HG03457 (cell line): ENCODE measurements around the gene CASP8.
"Not testable (repeated sequence)": the region's sequence is repeated elsewhere in the genome, so short reads cannot be mapped to it uniquely, and the experiment has no call there.

Experiments used
- ATAC-seq: cut with Tn5 transposase; IDR thresholded peaks from one replicate; pipeline ENCODE4 v1.9.1; 2021; ENCODE audit warnings: moderate number of reproducible peaks; ENCODE audit not compliant: unreplicated experiment

Gene CASP8

GRCh38 chr2:201260302-201260800 lies at the start of gene CASP8:
Gene CASP8, plus strand, starts transcription at chr2:201260536. Its CDS starts 5,951 bp downstream, at chr2:201266487.
- no peak for ATAC-seq

GRCh38 chr2:201215963-201216362 lies 44.4 kb upstream of the CASP8 start:
- no peak for ATAC-seq

DNA sequence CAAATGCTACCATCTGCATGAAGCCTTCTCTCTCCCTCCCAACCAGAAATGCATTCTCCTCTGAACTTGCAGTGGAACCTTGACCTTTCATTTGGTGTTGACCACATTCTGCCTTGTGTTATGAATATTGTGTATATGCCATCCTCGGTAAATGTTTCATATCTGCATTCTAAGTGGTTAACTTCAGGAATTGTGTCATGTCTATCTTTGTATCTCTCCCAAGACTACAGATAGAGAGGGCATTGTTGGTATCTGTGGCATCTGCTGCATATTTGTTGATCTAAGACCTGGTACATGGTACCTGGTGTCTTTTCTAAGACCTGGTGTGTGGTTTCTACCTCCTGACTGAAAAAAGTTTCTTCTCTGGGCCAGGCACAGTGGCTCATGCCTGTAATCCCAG lies 43.4 kb upstream of the CASP8 start:
- no peak for ATAC-seq

DNA sequence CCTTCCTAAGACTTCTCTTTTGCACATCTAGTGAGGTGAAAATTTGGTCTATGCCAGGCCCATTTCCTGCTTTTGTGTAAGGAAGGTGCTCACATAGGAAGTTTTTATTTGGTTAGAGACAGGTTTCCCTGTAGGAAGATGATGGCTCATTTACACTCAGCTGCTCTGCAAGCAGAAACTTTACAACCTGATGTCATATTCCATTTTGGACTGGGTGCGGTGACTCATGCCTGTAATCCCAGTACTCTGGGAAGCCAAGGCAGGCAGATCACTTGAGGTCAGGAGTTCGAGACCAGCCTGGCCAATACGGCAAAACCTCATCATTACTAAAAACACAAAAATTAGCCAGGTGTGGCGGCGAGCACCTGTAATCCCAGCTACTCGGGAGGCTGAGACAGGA lies 41.6 kb upstream of the CASP8 start:
- ATAC-seq = no peak

DNA sequence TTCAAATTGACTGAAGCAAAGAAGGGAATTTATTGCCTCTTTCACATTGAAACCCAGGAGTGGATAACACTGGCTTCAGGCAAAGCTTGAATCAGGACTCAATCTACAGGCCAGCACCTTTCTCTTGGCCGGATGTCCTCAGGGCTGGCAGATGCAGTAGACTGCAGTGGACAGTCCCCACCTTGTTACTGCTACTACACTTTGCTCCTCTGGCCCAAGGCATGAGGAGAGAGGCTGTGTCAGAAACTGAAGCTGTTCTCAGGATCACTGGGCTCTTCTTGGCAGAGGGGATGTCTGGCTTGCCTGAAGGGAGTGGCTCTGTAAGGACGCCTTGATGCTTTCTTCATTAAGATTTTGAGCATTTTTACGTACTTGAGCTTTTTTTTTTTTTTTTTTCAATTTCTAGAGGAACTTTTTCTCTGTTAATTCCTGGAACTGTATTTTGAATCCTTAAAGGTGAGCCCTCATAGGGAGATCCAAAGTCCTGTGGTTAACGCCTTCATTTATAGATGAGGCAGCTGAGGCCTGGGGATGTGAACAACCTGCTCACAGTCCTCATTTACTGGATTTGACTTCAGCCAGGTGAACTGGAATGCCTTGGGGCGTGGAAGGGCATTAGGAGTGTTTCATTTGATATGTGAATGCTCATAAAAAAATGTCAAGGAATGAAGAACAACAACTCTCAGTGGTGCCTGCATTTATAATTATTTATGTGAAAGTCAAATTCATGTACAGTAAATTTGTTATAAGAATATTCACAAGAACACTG lies 40.8 kb upstream of the CASP8 start:
- no peak for ATAC-seq

GRCh38 chr2:201220102-201220570 lies 40.2 kb upstream of the CASP8 start:
- no peak for ATAC-seq

GRCh38 chr2:201223089-201224073 lies 37.0 kb upstream of the CASP8 start:
- peak; percentile 89 for ATAC-seq

GRCh38 chr2:201228271-201228911 lies 31.9 kb upstream of the CASP8 start:
- no peak for ATAC-seq

DNA sequence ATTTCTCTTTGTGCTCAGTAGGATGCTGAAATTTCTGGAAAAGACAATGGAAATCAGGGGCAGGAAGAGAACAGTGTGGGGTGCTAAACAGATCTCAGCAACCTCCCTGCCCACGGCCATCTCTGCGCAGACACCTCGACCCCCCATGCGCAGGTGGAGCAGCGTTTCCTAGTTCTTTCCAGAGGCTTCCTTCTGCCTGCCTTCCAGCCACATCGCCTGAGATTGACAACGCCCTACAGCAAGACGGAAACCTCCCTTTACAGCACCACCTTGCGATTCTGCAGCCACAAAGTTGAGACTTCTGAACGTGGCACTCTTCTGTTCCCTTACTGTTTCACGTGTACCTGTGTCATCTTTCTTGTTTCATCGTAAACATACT lies 31.4 kb upstream of the CASP8 start:
- ATAC-seq = no peak

DNA sequence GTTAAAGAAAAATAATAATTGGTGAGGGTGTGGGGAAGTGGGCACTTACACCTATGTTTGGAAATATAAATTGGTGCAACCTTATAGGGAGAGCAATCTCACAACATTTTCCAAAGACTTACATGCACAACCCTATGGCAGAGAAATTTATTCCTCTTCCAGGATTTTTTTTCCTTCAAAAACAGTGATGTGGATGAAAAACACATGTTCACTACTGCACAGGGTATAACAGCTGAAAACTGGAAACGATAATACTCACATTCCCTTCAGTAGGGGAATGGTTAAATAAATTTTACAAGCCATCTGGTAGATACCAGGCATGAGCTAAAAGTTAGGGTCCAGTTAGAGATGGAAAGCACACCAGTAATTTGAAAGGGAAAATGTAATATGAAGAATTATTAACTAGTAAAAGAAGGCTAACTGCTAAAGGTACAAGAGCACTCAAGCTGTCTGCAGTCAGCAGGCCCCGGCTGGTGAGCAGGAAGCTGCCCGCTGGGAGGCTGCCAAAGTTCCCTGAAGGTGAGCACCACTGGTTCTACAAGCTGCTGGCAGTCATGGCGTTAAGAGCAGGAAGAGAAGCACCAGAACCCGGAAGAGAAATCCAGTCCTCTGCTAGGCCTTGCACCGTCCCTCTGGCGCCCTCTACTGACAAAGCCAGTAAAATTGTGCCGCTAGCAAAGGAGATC lies 28.4 kb upstream of the CASP8 start:
- ATAC-seq = no peak

DNA sequence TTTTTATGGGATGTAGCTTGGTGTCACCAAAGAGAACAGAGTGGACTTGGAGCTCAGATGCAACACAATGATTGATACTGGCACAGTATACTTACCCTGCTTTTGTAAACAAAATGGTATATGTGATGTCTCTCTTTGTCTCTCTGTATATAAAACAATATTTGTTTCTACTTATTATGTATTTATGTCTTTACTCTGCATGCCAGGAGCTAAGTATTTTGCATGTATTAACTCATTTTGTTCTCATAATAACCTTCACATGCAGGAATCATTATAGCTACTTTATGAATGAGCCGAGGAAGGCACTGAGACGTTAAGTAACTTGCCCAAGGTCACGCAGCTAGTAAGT lies 27.9 kb upstream of the CASP8 start:
- ATAC-seq = no peak

GRCh38 chr2:201233192-201233811 lies 27.0 kb upstream of the CASP8 start:
- peak; percentile 83 for ATAC-seq

GRCh38 chr2:201233812-201234662 lies 26.3 kb upstream of the CASP8 start:
- peak; percentile 12 for ATAC-seq

DNA sequence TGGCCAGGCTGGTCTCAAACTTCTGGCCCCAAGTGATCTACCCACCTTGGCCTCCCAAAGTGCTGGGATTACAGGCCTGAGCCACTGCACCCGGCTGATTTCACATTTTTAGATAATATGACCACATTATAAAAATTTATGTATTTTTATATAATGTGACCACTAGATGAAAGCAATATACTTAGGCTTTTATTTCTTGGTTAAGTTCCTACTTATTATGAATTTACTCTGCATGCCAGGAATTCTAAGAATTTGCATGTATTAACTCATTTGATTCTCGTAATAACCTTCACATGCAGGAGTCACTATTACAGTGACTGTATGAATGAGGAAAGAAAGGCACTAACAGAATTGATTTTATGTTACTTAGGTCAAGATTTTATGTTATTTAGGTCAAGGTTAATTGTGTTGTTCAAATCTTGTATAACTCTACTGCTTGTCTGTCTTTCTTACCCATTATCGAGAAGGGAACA lies 25.6 kb upstream of the CASP8 start:
- no peak for ATAC-seq

DNA sequence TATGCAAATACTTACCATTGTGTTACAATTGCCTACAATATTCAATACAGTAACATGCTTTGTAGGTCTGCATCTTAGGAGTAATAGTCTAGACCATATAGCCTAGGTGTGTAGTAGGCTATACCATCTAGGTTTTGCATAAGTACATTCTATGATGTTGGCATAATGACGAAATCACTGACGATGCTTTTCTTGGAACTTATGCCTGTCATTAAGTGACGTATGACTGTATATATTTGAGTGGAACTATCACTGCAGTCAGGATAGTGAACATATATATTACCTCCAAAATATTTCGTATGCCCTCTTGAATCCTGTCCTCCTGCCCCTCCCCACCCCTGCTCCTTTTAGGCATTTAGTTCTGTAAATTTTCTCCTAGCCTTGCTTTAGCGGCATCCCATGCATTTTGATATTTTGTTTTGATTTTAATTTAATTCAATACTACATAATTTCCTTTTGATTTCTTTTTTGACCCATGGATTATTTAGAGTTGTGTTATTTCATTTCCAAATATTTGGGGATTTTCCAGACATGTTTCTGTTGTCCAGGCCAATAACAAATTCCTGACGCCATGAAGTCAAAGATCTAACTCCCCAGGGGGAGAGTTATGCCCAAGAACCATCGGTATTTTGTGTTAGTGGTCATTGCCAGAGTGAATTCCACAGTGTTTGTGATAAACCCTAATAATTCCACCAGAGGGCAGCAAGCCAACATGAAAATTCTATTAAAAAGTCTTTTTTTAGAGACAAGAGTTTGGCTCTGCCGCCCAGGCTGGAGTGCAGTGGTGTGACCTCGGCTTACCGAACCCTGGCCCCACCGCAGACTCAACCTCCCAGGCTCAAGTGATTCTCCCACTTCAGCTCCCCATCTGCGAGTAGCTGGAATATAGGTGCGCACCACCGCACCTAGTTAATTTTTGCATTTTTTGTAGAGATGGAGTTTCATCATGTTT lies 24.2 kb upstream of the CASP8 start:
- no peak for ATAC-seq

- ATAC-seq = no peak
Measured at GRCh38 chr2:201237486-201238123, 22.7 kb upstream of the CASP8 start.

GRCh38 chr2:201239167-201239935 lies 21.0 kb upstream of the CASP8 start:
- ATAC-seq = not testable (repeated sequence)
